GM21717 (cell line): ENCODE measurements around the gene CLRN3.

ENCODE experiments used
- ATAC-seq: cut with Tn5 transposase; IDR thresholded peaks from one replicate; pipeline ENCODE4 v1.9.1; 2021; ENCODE audit warnings: mild to moderate bottlenecking, moderate library complexity; ENCODE audit not compliant: unreplicated experiment

CLRN3 gene

DNA sequence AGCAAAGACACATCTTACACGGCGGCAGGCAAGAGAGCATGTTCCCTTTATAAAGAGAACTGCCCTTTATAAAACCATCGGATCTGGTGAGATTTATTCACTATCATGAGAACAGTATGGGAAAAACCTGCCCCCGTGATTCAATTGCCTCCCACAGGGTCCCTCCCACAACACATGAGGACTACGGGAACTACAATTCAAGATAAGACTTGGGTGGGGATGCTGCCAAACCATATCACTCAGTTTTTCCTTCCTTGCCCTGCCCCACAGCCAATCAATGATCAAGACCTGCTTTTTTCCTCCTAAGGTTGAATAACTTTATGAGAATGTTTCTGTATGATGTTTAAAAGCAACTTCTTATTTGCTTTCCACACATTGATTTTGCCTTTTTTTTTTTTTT is 11.0 kb upstream of the CLRN3 start:
- no peak for ATAC-seq

GRCh38 chr10:127899766-127900387 is 7.1 kb upstream of the CLRN3 start:
- no peak for ATAC-seq

DNA sequence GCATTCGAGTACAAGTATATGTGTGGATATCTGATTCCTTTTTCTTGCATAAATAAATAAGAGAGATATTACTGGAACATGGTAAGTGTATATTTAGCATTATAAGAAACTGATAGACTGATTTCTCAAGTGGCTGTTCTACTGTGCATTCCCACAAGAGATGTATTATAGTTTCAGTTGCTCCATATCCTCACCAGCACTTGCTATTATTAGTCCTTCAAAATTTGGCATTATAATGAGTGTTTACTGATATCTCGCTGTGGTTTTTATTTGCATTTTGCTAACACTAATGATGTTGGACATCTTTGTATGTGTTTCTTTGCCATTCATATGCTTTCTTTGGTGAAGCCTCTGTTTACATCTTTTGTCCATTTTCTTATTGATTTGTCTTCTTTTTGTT is 4.4 kb upstream of the CLRN3 start:
- ATAC-seq: no peak

DNA sequence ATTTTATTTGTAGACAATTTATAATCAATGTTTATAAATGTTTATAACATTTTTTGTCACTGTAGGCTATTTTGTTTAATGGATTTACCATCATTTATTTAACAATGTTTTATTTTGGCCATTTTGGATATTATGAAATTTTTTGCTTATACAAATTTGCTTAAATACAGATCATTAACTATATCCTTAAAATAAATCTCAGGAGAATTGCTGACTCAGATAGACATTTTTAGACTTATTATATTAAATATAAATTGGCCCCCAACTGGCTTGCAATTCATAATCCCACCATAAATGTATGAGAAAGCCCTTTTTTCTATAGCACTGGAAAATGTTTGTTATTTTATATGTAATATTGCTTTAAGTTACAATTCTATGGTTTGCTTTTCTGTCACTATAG is 3.8 kb upstream of the CLRN3 start:
- ATAC-seq: no peak

- ATAC-seq: no peak
Measured at GRCh38 chr10:127894146-127894545, 1.4 kb upstream of the CLRN3 start.

DNA sequence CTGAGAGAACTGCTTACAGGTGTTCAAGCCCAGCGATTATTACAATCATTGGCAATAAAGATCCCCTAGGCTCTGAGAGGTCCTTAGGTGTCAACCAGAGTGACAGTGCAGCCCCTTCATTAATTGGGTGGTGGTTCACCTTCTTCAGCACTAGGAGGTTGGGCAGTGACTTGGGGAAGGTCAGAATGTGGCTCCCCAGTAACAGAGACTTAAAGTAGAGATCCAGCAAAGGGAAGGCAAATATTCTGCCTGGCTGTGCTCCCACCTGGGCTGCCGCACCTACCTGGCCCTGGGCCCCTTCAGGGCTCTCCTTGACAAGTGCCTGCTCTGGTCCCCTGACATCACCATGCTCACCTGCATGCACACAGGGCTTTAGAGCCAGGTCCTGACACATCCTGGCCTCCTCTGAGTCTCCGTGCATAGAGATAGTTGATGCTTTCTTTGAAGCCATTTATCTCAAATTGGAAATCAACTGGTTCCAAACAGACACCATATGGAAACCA is 1.9 kb downstream of the CLRN3 start:
- ATAC-seq: no peak

DNA sequence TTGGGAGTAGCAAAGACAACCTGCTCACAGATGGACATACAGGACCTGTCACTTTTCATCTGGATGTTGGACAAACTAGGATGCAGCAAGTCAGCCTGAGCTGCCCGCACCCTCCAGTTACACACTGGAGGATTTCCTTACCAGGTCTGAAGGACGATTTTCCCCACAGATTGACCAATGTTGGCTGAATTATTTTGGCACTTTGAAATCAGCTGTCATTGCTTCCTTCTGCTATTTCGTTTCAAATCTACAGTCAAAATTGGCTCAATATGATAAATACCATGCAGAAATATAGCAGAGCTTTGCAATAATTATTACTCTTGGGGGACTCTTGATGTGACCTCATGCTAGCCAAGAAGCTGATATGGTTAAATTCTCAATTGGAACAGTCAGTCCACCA is 2.5 kb downstream of the CLRN3 start:
- ATAC-seq: no peak

GRCh38 chr10:127889605-127890195 is 3.0 kb downstream of the CLRN3 start:
- no peak for ATAC-seq

DNA sequence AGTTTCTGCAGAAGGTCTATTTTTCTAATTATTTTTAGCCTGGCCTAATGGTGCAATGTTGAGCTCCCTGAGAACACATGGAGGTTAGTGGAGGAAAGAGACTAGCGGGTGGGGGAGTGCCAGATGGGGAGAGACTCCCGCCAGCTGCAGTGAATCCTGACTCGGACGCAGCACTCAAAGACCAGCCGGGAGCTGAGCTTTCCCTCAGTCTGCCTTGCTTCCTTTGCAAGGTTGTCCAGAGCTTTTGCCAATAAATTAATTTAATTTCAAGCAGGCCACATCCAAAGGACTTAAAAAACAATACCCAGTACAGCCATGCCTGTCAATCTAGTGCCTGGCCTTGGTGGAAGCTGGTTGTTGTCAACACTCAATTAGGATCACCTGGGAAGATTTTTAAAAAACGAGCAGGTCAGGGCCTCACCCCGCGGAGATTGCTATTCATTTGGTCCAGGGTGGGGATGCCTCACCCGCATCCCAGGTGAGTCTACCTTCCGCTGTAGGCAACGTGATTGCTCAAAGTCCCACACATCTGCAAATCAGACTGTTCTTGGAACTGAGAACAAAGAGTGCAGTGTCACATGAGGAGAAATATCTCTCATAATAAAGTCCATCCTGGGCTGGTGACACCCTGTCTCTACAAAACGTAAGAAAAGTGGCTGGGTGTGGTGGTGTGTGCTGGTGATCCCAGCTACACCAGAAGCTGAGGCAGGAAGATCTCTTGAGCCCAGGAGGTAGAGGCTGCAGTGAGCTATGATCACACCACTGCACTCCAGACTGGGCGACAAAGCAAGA is 4.0 kb downstream of the CLRN3 start:
- no peak for ATAC-seq

DNA sequence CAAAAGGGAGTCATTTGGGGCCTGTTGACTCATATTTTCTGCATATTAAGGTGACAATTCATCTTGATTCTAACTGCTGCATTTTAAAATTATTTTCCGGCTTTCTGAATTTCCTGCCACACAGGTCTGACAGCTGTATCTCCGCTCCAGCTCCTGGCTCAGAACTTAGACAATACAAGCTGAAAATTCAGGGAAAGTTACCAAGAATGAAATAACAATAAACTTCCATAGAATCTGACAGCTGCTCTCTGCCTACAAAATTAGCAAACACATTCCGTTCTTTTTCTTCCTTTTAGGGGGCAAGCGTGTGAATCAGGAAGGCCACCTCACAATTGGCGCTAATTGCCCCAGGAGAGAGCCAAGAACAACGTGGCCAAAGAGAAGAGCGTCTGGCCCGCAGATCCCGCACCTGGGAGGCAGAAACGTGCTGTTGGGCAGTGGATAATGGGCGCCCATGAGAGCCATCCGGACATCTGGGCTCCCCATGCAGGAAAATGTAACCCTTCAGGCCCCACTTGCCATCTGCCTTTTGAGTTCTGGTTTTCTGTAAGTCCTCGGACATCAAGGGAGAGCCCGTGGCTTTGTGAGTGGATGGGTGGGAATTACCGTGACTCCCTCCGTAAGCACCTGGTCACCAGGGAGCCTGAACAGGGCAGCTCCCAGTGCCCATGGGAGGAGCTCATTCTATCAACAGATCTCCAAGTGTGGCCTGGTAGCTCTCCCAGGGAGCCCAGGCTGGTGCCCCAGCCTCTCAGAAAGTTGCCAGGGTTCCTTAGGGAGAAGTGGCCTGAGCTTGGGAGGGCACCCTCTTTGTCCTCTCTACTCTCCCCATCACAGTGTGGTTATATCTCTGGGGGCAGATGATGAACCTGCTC is 5.0 kb downstream of the CLRN3 start:
- no peak for ATAC-seq

DNA sequence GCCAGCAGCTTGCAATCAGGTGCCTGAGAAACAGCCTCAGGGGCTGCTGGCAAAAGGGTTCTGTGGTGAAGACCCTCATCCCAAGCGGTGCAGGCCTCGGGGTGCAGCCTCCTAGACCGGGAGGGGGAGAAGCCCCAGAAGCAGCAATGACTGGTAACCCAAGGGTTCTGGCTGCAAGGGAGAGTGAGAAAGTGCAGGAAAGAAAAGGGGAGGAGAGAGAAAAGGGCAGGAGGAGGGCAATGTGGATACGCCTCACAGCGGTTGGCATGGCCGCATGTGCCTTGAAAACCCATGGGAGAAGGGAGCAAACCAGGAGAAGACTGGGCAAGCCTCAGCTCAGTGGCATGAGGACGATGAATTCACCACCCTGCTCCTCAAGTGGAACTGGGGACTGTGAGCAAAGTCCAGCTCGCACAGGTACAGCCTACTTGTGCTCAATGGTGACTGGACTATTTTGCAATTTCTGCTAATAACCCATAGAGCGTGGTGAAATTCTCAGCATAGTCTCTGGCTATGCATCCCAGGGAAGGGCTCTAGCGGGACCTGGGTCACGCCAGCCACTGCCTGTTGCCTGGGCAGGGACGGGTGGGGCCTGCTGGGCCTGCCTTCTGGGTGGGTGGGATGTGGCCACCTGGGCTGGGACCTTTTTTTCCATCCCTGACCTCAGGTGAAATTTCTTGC is 6.2 kb downstream of the CLRN3 start:
- no peak for ATAC-seq

DNA sequence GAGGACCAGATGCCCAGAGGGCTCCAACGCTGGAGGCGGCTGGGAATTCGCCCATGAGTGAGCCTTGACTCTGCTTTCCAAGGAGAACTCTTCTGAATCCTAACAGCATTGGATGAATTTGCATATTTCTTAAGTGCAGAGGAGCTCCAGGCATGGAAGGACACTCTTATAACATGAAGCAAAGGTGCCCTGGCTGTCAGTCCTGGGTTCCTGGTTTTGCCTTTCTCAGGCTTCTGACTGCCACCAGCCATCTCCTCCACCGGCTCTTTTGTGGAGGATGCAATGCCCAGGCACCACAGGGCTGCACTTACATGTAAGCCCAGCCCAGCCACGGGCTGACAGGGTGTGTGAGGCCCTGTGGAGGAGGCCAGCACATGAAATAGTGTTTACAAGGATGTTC is 8.2 kb downstream of the CLRN3 start:
- no peak for ATAC-seq

DNA sequence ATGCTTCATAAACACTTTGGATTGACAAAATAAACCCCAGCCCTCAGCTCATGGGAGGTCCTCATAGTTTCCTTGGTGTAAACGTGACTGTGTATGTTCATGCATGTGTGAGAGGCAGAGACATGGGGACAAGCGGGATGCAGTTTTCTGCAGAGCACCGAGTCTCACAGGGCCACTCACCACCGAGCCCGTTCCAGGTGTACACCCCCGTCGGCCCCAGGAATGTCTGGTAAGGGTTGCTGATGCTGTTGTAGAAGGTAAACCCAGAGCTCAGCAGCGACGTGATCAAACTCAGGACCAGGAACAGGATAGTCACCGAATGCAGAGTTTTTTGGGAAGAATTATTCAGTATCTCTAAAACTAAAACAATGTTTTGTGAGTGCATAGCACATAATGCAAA is 9.2 kb downstream of the CLRN3 start:
- ATAC-seq: no peak

- no peak for ATAC-seq
Measured at GRCh38 chr10:127882801-127883459, 9.8 kb downstream of the CLRN3 start.

DNA sequence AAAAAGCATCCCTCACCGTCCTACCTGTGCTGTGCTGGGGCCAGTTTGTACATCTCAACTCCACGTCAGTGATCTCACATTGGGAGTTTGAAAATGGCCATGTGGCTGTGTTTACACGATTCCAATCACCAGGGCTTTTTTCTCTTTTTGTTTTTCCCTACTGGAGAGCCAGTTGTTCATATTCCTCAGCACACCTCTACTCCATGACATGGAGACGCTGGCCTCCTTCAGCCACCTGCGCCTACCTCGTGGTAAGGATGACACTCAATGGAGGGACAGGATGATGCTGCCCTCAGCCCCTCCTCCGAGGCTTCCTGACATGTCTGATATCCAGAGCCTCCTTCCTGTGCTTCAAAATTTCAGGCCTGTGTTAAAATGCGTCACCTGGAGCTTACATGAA is 10.3 kb downstream of the CLRN3 start:
- no peak for ATAC-seq

DNA sequence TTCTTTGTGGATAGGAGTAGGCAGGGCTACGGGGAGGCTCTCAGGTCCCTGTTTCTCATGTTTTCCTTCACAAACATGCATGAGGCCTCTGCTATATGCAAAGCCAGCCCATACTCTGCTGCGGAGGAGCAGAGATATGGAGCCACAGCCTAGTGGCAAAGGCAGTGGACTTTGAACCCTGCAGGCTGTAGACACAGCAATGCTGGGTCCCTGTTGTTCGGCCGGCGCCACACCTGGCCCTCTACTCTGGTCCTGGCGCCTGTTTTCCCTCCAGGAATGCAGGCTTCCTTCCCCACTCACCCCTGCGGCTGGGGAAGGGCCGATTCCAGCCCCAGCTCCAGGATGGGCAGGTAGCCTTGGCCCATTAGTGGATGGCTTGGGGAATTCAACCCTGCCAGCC is 11.5 kb downstream of the CLRN3 start:
- no peak for ATAC-seq

GRCh38 chr10:127880557-127880956 is 12.2 kb downstream of the CLRN3 start:
- ATAC-seq: no peak

DNA sequence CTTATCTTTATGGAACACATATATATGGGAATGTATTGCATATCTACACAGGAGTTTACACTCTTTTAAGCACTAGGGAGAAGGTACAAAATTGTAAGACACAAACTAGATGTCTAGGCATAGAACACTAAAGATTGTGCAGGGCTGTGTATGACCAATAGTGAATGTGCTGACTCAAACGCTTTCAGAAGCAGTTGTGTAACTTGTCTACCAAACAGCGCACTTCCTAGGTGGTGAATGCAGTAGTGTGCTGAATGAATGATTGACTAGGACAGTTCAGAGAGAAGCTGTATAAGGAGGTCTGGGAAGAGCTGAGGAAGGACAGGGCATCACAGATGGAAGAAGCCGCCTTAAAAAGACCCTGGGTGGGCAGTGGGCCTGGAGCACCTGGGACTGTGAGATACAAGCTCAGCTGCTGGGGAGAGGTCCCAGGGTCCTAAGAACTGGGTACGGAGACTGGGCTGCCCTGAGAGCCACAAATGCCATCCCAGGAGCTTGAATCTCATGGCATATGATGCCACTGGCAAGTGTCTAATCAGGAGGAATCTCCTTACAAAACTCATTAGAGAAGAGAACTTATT is 14.2 kb downstream of the CLRN3 start:
- ATAC-seq: no peak

- ATAC-seq: no peak
Measured at GRCh38 chr10:127877699-127878098, 15.0 kb downstream of the CLRN3 start.

- ATAC-seq: no peak
Measured at GRCh38 chr10:127877116-127877515, 15.6 kb downstream of the CLRN3 start.
